Measurements from ENCODE around the gene VRK3.

Gene VRK3

DNA sequence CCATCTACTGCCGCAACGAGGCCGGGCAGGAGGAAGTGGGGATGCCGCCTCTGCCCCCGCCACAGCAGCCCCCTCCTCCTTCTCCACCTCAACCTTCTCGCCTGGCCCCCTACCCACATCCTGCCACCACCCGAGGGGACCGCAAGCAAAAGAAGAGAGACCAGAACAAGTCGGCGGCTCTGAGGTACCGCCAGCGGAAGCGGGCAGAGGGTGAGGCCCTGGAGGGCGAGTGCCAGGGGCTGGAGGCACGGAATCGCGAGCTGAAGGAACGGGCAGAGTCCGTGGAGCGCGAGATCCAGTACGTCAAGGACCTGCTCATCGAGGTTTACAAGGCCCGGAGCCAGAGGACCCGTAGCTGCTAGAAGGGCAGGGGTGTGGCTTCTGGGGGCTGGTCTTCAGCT lies 92.4 kb downstream of the VRK3 start:
- DNase-seq = no peak
- TF ChIP-seq, protein P1, sequence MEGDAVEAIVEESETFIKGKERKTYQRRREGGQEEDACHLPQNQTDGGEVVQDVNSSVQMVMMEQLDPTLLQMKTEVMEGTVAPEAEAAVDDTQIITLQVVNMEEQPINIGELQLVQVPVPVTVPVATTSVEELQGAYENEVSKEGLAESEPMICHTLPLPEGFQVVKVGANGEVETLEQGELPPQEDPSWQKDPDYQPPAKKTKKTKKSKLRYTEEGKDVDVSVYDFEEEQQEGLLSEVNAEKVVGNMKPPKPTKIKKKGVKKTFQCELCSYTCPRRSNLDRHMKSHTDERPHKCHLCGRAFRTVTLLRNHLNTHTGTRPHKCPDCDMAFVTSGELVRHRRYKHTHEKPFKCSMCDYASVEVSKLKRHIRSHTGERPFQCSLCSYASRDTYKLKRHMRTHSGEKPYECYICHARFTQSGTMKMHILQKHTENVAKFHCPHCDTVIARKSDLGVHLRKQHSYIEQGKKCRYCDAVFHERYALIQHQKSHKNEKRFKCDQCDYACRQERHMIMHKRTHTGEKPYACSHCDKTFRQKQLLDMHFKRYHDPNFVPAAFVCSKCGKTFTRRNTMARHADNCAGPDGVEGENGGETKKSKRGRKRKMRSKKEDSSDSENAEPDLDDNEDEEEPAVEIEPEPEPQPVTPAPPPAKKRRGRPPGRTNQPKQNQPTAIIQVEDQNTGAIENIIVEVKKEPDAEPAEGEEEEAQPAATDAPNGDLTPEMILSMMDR (IDR thresholded peaks at IDR 0.05) = no peak
- Mint-ChIP-seq H3K27me3 (ENCODE audit: low read depth, poor library complexity) (peaks cover 22% of the 10 kb centered on the region), H3K27ac (no peak overlapping the region), H3K36me3 (ENCODE audit: low read depth) (peaks cover 34% of the 10 kb centered on the region), H3K9me3 (peaks cover 3% of the 10 kb centered on the region), H3K4me3 (no peak overlapping the region), H3K4me1 (peaks cover 25% of the 10 kb centered on the region)

DNA sequence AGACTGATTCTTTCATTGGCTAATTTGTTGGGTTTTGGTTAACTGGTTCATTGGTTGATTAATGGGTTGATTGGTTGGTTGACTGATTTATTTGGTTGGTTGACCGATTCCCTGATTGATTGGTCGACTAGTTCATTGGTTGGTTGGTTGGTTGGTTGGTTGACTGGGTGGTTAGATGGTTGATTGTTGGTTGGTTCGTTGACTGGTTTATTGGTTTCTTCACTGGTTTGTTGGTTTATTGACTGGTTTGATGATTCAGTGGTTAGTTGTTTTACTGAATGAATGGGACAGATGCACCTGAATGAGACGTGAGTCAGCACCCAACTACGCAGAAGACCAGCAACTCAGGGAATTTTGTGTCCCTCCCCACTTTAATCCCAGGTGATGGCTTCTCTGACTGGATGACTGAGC lies 93.1 kb downstream of the VRK3 start:
- peaks cover 19% of the 10 kb centered on the region for H3K27me3 Mint-ChIP-seq (ENCODE audit: low read depth, poor library complexity)
- TF ChIP-seq, protein P1 (IDR thresholded peaks at IDR 0.05) = no peak
- no peak for DNase-seq
- H3K36me3 Mint-ChIP-seq (ENCODE audit: low read depth) = peaks cover 41% of the 10 kb centered on the region
- peaks cover 3% of the 10 kb centered on the region for H3K9me3 Mint-ChIP-seq
- H3K27ac Mint-ChIP-seq = no peak overlapping the region
- peaks cover 31% of the 10 kb centered on the region for H3K4me1 Mint-ChIP-seq
- no peak overlapping the region for H3K4me3 Mint-ChIP-seq

DNA sequence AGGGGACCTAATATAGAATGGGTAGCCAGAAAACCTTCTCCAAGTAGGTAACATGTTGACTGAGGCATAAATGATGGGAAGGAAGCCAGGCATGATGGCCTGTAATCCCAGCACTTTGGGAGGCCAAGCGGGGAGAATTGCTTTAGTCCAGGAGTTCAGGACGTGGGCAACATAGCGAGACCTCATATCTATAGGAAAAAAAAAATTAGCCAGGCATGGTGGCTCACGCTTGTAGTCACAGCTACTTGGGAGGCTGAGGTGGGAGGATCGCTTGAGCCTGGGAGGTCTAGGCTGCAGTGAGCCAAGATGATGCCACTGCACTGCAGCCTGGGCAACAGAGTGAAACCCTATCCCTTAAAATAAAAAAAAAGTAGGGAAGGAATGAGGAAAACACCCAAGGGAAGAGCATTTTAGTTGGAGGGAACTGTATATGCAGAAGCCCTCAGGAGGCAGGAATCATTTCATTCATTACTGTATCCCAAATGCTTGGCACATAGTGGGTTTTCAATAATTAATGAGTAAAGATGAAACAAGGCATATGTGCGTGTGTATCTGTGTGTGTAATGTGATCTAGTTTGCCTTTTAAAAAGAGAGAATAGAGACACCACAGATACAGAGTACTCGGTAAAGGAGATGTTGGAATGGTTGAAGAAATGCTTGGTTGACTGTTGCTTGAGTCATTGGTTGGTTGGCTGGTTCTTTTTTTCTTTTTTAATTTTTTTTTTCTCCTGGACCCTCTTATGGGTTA lies 93.7 kb downstream of the VRK3 start:
- DNase-seq = no peak
- Mint-ChIP-seq H3K27ac (no peak overlapping the region), H3K4me3 (no peak overlapping the region), H3K36me3 (ENCODE audit: low read depth) (peaks cover 44% of the 10 kb centered on the region), H3K4me1 (peaks cover 34% of the 10 kb centered on the region), H3K9me3 (peaks cover 3% of the 10 kb centered on the region), H3K27me3 (ENCODE audit: low read depth, poor library complexity) (peaks cover 18% of the 10 kb centered on the region)
- TF ChIP-seq, protein P1 (IDR thresholded peaks at IDR 0.05) = no peak

DNA sequence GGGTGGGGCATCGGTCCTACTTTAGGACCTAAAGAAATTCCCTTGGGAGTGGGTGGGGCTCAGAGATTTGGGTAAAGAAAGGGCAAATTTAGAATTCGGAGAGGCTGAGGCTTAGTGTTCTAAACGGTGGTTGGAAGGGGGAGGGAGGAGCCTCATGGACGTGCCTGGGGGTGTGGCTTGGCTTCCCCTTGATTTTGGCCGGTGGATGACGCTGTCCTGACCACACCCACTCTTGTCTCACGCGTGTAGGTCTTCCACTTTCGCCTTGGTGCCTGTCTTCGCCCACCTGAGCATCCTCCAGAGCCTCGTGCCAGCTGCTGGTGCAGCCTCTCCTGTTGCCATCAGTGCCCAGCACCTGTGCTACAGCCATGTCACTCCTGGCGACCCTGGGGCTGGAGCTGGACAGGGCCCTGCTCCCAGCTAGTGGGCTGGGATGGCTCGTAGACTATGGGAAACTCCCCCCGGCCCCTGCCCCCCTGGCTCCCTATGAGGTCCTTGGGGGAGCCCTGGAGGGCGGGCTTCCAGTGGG lies 94.6 kb downstream of the VRK3 start:
- Mint-ChIP-seq H3K27me3 (ENCODE audit: low read depth, poor library complexity) (peaks cover 14% of the 10 kb centered on the region), H3K4me1 (peaks cover 38% of the 10 kb centered on the region), H3K9me3 (peaks cover 3% of the 10 kb centered on the region), H3K36me3 (ENCODE audit: low read depth) (peaks cover 49% of the 10 kb centered on the region), H3K27ac (peak overlapping the region; percentile 22), H3K4me3 (peak overlapping the region; percentile 94)
- TF ChIP-seq, protein P1 (IDR thresholded peaks at IDR 0.05) = no peak
- peak; percentile 29 for DNase-seq

DNA sequence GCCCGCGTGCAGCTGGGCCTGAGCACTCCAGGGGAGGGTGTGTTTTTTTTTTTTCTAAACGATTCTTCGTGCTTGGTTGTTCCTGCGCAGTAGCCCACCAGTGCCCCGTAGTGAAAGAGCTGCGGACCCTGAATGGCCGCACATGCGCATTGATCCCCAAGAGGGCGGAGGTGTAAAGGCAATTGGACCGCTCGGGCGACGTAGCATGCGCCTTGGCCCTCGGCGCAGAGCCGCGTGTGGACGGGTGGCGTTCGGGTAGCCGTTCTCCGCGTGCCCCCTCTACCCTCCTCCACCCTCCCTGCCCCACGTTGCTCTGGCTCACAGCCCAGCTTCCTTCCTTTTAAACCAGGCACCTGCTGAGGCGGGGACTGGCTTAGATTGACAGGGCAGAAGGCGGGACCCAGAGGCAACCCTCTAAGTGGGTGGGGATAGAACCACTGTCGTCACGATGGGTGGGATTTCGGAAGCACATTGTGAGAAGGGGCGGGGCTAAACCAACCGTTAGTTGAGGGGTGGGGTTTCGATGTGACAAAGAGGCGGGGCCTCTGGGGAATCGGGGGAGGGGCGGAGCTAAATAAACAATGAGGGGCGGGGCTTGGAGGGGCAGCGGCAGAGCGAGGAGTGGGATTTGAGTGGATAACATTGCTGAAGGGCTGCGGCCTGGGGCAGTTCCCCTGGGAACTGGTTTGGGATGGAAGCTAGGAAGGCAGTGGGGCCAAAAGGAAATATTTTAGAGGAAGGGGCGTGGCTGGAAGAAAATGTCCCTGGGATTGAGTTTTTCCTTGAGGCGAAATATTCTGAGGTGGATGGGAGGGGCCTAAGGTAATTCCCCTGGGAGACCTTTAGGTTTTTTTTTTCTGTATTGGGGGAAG lies 95.3 kb downstream of the VRK3 start:
- peaks cover 3% of the 10 kb centered on the region for H3K9me3 Mint-ChIP-seq
- DNase-seq = peak; percentile 95
- H3K27me3 Mint-ChIP-seq (ENCODE audit: low read depth, poor library complexity) = peaks cover 10% of the 10 kb centered on the region
- TF ChIP-seq, protein P1 (IDR thresholded peaks at IDR 0.05) = no peak
- peaks cover 43% of the 10 kb centered on the region for H3K4me1 Mint-ChIP-seq
- H3K4me3 Mint-ChIP-seq = peak overlapping the region; percentile 94
- H3K27ac Mint-ChIP-seq = peak overlapping the region; percentile 99
- H3K36me3 Mint-ChIP-seq (ENCODE audit: low read depth) = peaks cover 54% of the 10 kb centered on the region
